Stimulated activated CD4-positive, alpha-beta T cell treated with anti-CD3 and anti-CD28 coated beads, Interleukin-2, amount 100 ng/mL, for 4 hours (primary cell): ENCODE measurements around the gene PIK3IP1.
"Not testable (repeated sequence)": the region's sequence is repeated elsewhere in the genome, so short reads cannot be mapped to it uniquely, and the experiment has no call there.

Source experiments
- DNase-seq: peaks from one replicate; pipeline ENCODE4 v3.0.0-alpha.2; 2020; ENCODE audit warnings: low read depth

The PIK3IP1 gene

DNA sequence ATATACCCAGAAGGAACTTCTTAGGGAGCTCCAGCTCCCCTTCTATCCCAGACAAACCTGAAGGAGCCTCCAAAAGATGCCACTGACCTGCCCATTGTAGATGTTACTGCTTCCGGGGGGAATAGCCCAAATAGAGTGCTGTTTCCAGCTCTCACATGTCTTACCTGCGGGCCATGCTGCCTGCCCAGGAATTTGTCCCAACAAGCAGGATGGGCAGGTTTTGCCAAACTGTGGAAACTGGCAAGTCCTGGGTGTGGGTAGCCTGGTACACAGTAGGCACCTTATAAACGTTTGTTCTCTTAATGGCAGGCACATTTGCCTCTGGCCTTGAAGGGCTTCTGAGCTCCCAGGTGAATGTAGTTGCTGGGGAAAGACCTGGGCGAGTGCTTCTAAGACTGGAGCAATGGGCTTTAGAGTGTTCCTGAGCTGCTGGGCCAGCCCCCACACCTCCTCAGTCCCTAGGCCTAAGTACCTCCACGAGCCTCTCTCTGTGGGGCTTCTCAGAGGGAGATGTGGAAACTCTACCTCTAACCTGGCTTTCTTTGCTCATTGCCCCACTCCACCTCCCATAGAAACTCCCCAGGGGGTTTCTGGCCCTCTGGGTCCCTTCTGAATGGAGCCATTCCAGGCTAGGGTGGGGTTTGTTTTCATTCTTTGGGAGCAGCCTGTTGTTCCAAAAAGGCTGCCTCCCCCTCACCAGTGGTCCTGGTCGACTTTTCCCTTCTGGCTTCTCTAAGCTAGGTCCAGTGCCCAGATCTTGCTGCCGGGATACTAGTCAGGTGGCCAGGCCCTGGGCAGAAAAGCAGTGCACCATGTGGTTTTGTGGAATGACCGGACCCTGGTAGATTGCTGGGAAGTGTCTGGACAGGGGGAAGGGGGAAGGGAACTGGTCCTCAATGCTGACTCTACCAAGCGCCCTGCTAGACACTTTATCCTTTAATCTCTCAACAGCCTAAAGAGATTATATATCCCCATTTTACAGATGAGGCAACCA, 43.0 kb downstream of the PIK3IP1 start:
- DNase-seq, result no peak

DNA sequence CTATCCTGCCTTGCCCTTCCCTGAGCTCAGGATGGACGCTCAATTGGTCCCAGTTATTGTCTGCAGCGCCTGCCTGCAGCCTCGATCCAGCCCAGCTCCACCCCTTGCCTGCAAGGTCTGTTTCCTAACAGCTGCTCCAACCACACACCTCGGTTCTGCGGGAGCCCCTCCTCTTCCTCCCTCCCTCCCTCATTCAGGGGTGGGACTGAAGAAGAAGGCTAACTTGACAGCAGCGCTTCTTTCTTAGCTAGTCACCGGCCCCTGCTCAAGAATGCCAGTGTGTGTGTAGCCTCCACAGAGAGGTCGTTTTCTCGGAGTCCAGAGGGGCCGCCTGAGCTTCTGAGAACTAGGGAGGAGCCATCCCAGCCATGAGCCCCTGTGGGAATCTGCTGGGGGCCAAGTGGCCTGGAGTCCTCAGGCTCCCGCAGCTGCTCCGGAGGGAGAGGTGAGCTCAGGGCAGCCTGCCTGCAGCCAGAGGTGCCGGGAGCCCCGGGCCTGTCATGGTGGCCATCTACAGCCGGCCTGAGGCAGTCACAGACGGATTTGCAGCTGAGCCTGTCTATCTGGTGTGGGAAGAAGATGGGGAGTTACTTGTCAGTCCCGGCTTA, 44.0 kb downstream of the PIK3IP1 start:
- DNase-seq, result peak; percentile 40

DNA sequence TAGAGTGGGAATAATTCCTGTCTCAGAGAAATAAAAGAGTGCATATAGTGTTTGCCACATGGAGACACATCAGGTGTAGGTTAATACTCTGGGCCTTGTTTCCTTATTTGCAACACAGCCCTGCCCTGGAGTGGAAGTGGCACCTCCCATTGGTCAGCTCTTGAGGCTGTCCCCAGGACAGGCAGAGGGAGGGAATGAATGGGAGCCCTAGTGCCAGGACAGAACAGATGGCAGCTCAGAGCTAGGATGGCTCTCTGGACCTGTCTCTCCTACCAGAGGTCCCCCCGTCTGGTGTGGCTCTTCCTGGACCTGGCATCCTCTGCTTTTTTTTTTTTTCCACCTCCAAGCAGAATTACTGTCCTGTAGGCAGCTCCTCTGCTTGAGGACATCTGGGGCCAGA, 44.6 kb downstream of the PIK3IP1 start:
- no peak for DNase-seq

DNA sequence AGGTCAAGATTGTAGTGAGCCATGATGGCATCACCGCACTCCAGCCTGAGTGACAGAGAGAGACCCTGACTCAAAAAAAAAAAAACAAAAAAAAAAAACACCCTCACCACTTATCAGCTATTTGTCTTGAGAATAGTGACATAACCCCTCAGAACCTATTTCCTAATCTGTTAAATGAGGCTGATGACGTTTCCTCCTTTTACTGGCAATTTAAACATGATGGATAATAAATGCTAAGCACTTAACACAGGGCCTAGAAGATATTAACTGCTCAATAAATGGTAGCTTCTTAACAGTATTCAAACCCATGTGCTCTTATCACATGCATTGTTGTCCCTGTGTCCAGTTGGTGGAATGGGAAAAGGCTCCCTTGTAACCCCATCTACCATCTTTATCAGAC, 45.6 kb downstream of the PIK3IP1 start:
- DNase-seq, result no peak

DNA sequence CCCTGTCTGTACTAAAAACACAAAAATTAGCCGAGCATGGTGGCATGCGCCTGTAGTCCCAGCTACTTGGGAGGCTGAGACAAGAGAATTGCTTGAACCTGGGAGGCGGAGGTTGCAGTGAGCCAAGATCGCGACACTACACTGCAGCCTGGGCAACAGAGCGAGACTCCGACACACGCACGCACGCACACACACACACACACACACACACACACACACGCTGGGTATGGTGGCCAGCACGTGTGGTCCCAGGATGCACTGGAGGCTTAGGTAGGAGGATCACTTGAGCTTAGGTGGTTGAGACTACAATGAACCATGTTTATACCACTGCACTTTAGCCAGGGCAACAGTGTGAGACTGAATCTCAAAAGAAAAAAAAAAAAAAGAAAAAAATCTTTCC, 46.3 kb downstream of the PIK3IP1 start:
- DNase-seq, result not testable (repeated sequence)

DNA sequence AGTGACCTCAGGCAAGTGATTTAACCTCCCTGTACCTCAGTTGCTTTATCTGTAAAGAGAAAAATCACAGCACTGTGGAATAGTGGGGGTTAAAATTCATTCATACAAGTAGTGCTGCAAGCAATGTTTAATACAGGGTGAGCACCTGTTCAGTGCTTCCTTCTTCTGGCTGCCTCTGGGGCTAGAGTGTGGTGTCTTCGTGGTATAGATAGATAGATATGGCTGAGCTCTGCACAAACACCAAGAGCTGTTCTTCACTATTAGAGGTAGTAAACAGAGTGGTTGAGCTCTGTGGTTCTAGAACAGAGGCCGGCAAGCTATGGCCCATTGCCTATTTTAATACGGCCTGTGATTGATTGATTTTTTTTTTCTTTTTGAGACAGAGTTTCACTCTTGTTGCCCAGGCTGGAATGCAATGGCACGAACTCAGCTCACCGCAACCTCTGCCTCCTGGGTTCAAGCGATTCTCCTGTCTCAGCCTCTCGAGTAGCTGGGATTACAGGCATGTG, 47.3 kb downstream of the PIK3IP1 start:
- DNase-seq, result no peak

DNA sequence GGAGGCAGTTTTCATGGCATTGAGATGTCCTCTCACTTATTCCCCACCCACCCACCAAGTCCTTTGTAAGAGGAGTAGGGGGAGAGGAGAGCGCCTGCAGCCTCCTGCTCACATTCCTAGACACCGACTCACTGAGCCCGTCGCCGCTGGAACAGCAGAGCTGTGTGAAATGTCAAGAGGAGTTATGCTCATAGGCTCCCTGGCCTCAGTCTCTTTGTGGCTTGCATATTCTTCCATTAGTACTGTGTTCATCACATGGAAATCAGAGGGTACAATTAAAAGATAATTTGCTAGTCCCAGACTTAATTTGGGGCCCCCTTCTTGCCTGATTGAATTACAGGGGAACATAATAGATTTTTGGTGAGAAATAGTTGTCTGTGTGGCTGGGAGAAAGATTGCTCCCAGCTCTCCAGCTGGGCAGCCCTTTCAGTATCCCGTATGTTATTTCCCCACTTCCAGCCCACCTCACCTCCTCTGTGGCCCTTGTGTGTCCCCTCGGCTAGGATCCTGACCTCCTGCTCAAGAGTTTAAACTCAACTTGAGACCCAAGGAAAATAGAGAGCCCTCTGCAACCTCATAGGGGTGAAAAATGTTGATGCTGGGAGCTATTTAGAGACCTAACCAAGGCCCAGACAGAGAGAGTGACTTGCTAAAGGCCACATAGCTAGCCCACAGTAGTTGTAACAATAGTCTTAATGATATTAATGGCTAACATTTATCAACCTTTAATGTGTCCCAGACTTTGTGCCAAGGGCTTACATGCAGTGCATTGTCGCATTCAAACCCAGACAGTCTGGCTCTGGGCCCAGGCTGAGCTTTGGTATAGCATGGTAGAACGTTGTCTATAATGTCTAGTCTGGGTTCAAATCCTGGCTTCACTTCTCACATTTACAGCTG, 48.0 kb downstream of the PIK3IP1 start:
- no peak for DNase-seq

DNA sequence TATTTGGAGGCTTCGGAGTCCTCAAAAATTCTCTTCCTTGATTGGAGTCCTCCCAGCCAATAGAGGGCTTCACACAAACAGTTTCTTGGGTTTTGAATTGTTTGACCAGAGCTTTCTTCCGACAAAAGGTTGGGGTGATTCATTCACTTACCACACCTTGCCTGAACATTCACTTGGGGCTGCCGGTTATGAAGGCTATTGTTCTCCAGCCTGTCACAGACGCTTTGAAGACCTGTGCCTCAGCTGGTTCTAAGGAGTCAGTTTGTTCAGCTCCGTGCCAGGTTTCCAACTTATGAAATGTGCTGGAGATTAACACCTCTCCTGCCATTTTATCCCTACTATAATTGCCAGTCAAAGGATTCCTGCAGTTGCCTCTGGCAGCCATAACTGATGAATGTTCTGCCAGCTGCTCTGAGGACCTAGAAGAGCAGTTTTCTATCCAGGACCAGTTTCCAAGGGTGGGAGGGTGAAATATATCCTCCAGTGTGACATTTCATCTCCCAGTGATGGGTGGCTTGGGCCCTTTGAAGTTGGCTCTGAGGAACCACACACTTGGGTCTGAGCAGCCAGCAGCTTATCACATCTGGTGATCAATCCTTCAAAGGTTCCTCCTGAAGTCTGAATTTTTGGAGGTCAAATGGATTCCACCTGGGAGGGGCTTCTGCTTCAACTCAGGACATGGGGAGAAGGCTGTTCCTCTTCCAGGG, 48.8 kb downstream of the PIK3IP1 start:
- no peak for DNase-seq

DNA sequence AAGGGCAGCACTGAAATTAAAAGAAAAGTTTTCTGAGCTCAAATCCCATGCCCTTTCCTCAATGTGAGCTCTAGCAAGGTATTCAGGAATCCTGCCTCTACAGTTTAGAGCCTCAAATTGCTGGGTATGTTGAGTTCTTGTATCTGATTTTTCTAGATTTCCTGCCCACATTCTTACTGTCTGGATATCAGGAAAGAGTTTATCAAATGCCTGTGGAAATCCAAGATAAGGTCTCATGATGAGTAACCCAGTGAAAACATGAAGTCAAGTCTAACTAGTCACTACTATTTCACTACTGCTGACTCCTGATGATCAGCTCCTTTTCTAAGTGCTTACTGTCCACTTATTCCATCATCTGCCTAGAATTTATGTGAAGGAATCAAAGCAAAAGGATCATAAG, 50.4 kb downstream of the PIK3IP1 start:
- no peak for DNase-seq

DNA sequence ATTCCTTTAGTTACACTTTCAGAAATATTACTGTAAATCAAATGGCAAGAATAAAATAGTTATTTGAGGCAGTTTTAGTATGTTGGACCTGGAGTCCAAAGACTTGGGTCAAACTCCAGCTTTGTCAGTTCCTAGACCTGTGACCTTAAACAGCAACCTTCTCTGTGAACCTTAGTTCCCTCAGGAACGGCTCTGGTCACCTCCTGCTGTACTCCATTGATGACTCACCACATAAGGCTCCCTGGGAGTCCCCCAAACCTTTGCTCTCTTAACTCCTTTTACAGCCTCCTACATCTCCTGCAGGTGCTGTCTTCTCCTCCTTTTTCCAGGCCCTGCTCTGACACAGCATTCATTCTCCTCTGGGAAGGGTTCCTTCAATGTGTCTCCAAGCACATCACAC, 51.1 kb downstream of the PIK3IP1 start:
- no peak for DNase-seq

DNA sequence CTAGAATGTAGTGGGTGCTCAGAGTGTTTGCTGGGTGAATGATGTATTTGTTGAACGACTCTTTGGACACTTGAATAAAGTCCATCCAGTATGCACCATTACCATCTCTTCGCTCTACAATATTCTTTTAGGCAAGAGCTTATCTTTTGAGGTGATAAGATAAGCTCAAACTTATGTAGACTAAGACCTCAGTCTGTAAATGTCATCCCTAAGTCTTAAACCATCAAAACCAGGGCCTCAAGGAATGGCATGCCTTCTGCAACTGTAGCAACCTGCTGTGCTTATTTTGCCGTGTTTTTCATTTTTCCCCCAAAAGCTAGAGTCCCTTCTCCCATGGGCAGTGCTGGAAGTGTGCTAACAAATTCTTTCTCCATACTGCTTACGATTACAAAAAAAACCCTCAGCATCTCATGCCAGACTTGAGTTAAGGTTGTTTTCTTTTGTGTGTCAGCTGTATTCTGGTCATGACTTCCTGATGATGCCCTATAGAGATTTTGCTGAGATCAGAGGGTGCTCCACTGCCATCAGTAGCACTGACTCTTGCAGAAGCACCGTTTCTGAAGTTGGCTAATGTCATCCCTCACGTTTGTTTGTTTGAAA, 52.4 kb downstream of the PIK3IP1 start:
- no peak for DNase-seq

DNA sequence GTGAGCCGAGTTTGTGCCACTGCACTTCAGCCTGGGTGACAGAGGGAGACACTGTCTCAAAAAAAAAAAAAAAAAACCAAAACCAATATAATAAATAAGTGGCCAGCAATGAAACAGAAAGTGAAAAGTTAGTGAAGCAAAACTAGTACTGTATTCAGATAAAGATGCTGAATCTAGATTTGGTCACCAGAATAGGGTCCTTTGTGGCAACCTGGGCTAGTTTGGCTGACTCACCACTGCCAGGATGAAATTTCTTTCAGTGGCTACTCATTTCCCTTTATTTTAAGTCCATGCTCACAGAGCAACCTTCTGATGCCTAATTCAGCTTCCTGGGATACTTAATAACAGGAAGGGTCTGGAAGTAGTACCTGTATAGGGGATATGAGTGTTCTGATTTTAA, 54.2 kb downstream of the PIK3IP1 start:
- no peak for DNase-seq

DNA sequence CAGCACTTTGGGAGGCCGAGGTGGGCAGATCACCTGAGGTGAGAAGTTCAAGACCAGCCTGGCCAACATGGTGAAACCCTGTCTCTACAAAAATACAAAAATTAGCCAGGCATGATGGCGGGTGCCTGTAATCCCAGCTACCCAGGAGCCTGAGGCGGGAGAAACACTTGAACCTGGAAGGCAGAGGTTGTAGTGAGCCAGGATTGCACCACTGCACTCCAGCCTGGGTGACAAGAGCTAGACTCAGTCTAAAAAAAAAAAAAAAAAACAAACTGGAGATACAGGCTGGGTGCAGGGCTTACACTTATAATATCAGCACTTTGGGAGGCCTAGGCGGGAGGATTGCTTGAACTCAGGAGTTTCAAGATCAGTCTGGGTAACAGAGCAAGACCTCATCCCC, 56.2 kb downstream of the PIK3IP1 start:
- not testable (repeated sequence) for DNase-seq

DNA sequence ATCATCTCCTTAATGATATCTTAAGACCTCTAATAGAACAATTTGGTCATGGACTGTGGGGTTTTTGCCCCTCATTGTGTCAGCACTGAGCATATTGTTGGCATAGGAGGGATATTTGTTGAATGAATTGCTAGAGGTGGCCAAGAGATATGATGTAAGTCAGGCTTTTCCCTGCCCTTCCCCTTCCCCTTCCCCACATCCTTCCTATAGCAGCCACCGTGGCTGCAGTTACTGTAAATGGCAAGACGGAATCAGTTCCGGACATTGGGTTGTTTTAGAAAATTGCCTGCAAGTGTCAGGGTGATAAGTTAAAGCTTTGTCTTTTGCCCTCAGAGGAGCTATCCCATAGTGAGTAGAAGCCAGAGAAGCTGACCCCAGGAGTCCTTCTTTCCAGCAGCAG, 57.2 kb downstream of the PIK3IP1 start:
- no peak for DNase-seq

DNA sequence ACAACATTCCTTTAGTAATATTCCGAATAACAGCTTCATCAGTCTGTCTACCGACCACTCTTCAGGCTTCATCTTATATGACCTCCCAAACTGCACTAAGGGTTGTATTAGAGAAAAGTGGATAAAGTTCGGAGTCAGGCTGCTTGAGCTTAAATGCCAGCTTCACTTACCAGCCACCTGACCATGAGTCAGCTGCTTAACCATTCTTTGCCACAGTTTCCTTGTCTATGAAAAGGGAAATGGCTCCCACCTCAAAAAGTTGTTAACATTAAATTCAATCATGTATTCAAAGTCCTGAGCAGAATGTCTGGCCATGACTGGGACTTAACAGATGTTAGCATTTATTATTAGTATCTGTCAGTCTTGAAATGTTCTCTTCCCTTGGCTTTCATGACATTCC, 59.3 kb downstream of the PIK3IP1 start:
- no peak for DNase-seq
